NCI-H1436 (cell line): ENCODE measurements around the gene SAMD14.

Source experiments
- DNase-seq: peaks from one replicate; lab custom pipeline; 2025; lab: John Stamatoyannopoulos, UW

SAMD14 gene

GRCh38 chr17:50132104-50132794 lies 2.3 kb upstream of the SAMD14 start:
- DNase-seq, result no peak

DNA sequence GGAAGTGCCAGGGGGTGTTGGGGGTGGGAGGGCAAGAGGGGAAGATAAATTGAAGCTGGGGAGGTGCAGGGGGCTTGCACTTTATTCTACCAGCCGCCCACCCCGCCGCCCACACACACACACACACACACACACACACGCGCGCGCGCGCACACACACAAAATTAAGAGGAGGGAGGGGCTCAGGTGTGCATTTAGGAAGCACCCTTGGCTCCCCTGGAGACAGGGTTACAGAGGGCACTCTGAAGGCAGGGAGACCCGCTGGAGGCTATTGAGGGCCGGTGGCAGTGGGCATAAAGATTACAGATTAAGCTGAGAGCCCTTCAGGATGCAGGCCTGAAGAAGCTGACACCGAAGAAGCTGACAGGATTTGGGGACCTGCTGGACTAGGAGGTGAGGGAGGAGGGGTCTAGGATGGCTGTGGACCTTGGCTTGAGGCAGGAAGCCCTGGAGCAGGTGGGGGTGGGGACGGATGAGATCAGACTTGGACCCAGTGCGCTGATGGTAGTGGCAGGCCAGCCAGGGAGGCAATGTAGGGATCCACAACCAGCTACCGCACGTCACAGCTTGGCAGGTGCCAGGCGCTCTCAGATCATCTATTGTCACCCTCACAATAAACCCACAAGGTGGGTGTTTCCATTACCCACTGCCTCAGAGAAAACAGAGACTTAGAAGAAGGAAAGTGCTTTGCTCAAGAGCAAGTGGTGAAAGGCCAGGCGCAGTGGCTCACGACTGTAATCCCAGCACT lies 772 bp upstream of the SAMD14 start:
- peak; percentile 76 for DNase-seq

DNA sequence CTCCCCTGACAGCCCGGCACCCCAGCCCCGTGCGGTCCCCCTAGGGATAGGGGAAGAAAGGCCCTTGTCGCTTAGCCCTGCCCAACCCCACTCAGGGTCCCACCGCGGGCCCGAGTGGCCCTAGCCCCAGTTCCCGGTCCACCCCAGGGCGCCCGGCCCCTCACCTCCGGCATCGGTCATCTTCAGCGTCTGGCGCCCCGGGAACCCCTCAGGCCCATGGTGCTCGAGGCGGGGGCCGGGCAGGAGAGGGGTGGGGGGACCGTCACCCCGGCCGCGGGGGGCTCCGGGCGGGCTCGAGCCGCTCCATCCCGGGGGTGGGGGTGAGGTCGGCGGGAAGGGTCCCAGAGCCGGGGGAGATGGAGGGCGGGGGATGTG lies 620 bp downstream of the SAMD14 start:
- no peak for DNase-seq

- peak; percentile 45 for DNase-seq
These were observed 1.3 kb downstream of the SAMD14 start for GRCh38 chr17:50128441-50129352.

DNA sequence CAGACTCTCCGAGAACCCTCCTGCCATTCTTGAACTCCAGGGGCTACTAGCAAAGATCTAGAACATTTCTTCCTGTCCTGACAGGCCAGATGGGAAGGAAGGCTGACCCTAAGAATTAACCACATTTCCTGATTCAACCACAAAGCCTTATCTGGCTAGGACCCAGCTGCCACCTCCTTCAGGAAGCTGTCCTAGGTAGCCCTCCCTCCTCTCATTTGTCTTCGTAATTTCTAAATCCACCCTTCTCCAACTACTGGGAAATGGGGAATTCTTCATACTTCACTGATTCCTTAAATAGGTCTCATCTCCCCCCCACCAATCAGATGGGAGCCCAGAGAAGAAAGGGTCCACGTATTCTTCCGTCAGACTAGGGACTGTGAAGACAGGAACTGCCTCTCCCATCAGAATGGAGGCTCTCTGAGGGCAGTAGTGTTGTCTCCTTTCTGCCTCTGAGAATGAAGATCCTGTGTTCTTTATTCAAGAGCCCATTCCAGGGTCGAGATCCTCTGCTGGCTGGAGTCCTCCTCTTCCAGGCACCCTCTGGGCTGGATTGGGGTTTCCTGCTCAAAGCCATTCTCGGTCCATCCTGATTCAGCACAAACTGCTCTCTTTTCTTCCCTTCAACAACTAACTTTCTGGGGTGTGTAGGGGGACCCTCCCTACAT lies 2.1 kb downstream of the SAMD14 start:
- DNase-seq, result no peak

GRCh38 chr17:50125420-50125997 lies 4.5 kb downstream of the SAMD14 start:
- DNase-seq, result no peak

- DNase-seq, result no peak
These were observed 6.2 kb downstream of the SAMD14 start for GRCh38 chr17:50123649-50124349.

GRCh38 chr17:50122945-50123344 lies 7.0 kb downstream of the SAMD14 start:
- peak; percentile 71 for DNase-seq

GRCh38 chr17:50120475-50121253 lies 9.3 kb downstream of the SAMD14 start:
- DNase-seq, result no peak

GRCh38 chr17:50118828-50119218 lies 11.1 kb downstream of the SAMD14 start:
- DNase-seq, result no peak

DNA sequence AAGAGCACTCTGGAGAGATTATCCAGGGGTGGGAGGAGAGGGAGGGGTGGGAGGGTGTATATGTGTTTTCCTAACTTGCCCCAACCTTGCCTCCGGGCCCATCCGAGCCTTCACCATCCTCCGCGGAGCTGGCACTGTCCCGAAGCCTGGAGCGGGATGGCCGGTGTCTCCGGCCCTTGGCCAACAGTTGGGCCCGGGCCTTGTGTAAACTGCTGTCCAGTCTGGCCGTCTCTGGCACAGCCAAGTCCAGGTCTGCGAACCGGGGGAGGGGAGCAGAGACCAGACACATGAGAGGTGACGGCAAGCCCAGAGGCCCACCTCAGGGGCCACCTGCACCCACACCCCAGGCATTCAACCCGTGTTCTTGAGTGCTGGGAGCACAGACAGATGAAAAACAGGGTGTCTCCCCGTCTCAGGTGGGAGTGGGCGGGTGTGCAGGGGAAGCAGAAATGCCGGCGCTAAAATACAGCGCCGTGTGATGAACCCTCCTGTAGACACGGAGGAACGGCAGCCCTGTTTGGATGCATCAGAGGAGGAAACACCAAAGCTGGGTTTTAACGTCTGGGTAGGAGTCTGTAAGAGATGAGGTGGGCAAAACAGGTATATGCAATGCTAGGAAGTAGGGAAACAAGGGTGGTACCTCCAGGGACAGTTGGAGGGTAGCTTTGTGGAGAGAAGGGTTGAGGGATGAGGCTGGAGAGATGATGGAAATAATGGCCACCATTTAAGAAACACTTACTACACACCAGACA lies 11.7 kb downstream of the SAMD14 start:
- no peak for DNase-seq

DNA sequence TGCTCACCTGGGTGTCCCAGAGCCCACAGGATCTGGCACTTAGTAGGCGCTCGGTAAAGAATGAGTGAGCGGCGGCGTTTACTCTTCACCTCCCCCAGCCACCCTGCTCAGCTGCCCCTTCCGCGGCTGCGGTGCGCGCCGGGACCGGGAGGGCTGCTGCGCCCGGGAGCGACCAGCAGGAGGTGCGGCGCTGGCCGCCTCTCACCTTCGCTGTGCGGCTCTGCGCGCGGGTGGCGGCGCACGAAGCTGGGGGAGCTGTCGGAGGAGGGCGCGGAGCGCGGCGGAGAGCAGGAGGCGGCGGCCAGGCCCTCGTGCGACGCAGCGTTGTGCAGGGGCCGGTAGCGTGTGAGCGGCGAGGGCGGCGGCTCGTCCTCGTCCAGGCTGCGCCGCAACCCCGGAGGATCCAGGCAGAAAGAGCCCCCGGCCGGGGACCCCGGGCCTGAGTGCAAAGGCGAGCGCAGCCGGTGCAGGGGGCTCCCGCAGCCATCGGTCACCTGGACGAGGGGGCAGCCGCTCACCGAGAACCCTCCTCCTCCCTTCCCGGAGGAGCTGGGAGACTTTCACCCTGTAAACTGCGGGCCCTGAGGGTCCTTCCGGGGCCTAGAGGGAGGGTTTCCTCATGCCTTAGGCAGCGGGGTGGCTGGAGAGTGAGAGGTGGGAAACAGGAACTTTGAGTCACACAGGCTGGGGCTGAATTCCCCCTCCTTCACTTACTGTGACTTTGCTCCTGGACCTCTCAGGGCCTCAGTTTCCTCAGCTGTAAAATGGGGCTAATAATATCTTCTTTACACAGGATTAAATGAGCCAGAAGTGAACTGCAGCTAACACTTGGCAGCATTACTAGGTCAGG lies 12.5 kb downstream of the SAMD14 start:
- no peak for DNase-seq

DNA sequence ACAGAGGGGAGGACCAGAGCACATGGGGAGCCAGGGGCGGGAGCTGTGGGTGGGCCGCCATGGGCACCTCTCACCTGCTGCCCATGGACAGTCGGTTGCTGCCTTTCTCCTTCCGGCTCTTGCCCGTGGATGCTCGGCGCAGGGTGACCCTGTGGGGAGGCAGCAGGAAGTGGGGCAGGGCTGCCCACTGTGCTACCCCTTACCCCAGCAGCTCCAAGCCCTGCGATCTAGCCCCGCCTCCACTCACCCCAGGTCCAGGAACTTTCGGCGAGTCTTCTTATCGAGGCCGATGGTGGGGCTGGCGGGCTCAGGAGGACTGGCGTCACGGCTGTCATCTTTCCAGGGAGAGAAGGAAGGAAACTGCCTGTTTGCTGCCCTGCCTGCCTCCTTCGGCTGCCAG lies 14.2 kb downstream of the SAMD14 start:
- no peak for DNase-seq

GRCh38 chr17:50114849-50115357 lies 15.1 kb downstream of the SAMD14 start:
- peak; percentile 47 for DNase-seq

DNA sequence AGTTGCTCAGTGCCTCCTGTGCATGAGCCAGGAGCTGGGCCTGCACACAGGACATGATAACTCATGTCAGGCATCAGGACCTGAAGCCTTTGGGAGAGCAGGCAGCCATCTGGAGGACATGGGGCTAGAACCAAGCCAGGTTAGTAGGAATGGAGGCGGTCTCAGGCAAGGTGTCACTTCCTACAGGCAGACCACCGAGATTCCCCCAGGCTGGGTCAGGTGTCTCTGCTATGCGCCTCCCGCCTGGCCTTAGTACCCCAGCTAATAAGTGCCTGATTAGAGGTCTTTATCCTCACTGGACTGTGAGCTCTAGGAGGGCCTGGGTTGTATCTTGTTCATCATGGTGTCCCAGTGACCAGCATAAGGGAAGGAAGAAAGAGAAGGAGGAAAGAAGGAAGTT lies 15.6 kb downstream of the SAMD14 start:
- no peak for DNase-seq

- no peak for DNase-seq
These were observed 16.2 kb downstream of the SAMD14 start for GRCh38 chr17:50113624-50114320.

- DNase-seq, result no peak
These were observed 17.3 kb downstream of the SAMD14 start for GRCh38 chr17:50112694-50113093.
